H9 (cell line): Measurements from ENCODE around the gene RBX1. TPM values are rescaled to one million over a fixed set of nuclear protein-coding genes. Genes with fewer than 3 reads are reported as not detected.

ENCODE experiments used
- DNase-seq: peaks from one replicate; pipeline ENCODE4 v3.0.0-alpha.2; 2017
- H2AFZ ChIP-seq: one replicate; pipeline ENCODE4 v1.6.1; 2013; ENCODE audit warnings: mild to moderate bottlenecking, low read length, control low read depth, moderate library complexity
- H2AK5ac ChIP-seq: 2 replicates; pipeline ENCODE4 v1.6.1; 2013; ENCODE audit warnings: low read length, control low read depth, mixed read lengths; ENCODE audit not compliant: insufficient read length
- H2BK120ac ChIP-seq: one replicate; pipeline ENCODE4 v1.6.1; 2013; ENCODE audit warnings: low read depth, mild to moderate bottlenecking, low read length, control low read depth, inconsistent platforms; ENCODE audit not compliant: poor library complexity, severe bottlenecking
- H2BK12ac ChIP-seq: 2 replicates; pipeline ENCODE4 v1.6.1; 2013; ENCODE audit warnings: low read length, control low read depth, mixed read lengths, low read depth; ENCODE audit not compliant: insufficient read length
- H2BK15ac ChIP-seq: 2 replicates; pipeline ENCODE4 v1.6.1; 2013; ENCODE audit warnings: low read depth, low read length, control low read depth
- H2BK20ac ChIP-seq: one replicate; pipeline ENCODE4 v1.6.1; 2013; ENCODE audit warnings: low read depth, mild to moderate bottlenecking, low read length, control low read depth, inconsistent platforms; ENCODE audit not compliant: poor library complexity, severe bottlenecking
- H2BK5ac ChIP-seq: 2 replicates; pipeline ENCODE4 v1.6.1; 2013; ENCODE audit warnings: low read length, control low read depth, mixed read lengths; ENCODE audit not compliant: insufficient read length
- H3K14ac ChIP-seq: 2 replicates; pipeline ENCODE4 v1.6.1; 2013; ENCODE audit warnings: low read length, control low read depth; ENCODE audit not compliant: insufficient read depth
- H3K18ac ChIP-seq: 2 replicates; pipeline ENCODE4 v1.6.1; 2013; ENCODE audit warnings: low read depth, mild to moderate bottlenecking, mixed read lengths, low read length, control low read depth; ENCODE audit not compliant: insufficient read length
- H3K23ac ChIP-seq: 2 replicates; pipeline ENCODE4 v1.6.1; 2013; ENCODE audit warnings: low read length, control low read depth, mixed read lengths, low read depth; ENCODE audit not compliant: insufficient read length
- H3K23me2 ChIP-seq: 2 replicates; pipeline ENCODE4 v1.6.1; 2013; ENCODE audit warnings: low read depth, mild to moderate bottlenecking, mixed read lengths, low read length, control low read depth; ENCODE audit not compliant: insufficient read length, poor library complexity, severe bottlenecking
- H3K27ac ChIP-seq: 2 replicates; pipeline ENCODE4 v1.5.1; 2013; ENCODE audit warnings: low read length, control low read depth, mixed read lengths, low read depth; ENCODE audit not compliant: insufficient read length
- H3K27me3 ChIP-seq: 2 replicates; pipeline ENCODE4 v1.6.1; 2013; ENCODE audit warnings: low read length, control low read depth, inconsistent platforms; ENCODE audit not compliant: insufficient read depth
- H3K4ac ChIP-seq: 2 replicates; pipeline ENCODE4 v1.6.1; 2013; ENCODE audit warnings: low read depth, mild to moderate bottlenecking, control low read depth, inconsistent platforms, low read length, moderate library complexity
- H3K4me1 ChIP-seq: 2 replicates; pipeline ENCODE4 v1.6.1; 2013; ENCODE audit warnings: low read length, control low read depth, inconsistent platforms; ENCODE audit not compliant: insufficient read depth
- H3K4me2 ChIP-seq: 2 replicates; pipeline ENCODE4 v1.6.1; 2013; ENCODE audit warnings: low read length, control low read depth, mixed read lengths; ENCODE audit not compliant: insufficient read length, insufficient read depth
- H3K56ac ChIP-seq: 2 replicates; pipeline ENCODE4 v1.6.1; 2013; ENCODE audit warnings: low read depth, mild to moderate bottlenecking, mixed read lengths, low read length, control low read depth; ENCODE audit not compliant: insufficient read length
- H3K79me1 ChIP-seq: 2 replicates; pipeline ENCODE4 v1.6.1; 2013; ENCODE audit warnings: low read depth, mild to moderate bottlenecking, moderate library complexity, low read length, control low read depth, inconsistent platforms; ENCODE audit not compliant: insufficient read depth, poor library complexity, severe bottlenecking
- H3K79me2 ChIP-seq: 2 replicates; pipeline ENCODE4 v1.6.1; 2013; ENCODE audit warnings: low read length, control low read depth, inconsistent platforms; ENCODE audit not compliant: insufficient read depth
- H3K9ac ChIP-seq: 2 replicates; pipeline ENCODE4 v1.6.1; 2013; ENCODE audit warnings: low read length, control low read depth, mixed read lengths; ENCODE audit not compliant: insufficient read length; ENCODE audit errors: extremely low read depth
- H3K9me3 ChIP-seq: one replicate; pipeline ENCODE4 v1.6.1; 2013; ENCODE audit warnings: low read depth, low read length, inconsistent platforms; ENCODE audit not compliant: control insufficient read depth
- H3T11ph ChIP-seq: one replicate; pipeline ENCODE4 v1.6.1; 2013; ENCODE audit warnings: mild to moderate bottlenecking, low read length, control low read depth, inconsistent platforms
- H4K20me1 ChIP-seq: one replicate; pipeline ENCODE4 v1.6.1; 2013; ENCODE audit not compliant: control insufficient read depth, insufficient read length, insufficient read depth
- H4K5ac ChIP-seq: 2 replicates; pipeline ENCODE4 v1.6.1; 2013; ENCODE audit warnings: low read depth, mild to moderate bottlenecking, mixed read lengths, low read length, control low read depth; ENCODE audit not compliant: insufficient read length
- H4K8ac ChIP-seq: replicated peaks from 2 replicates; pipeline ENCODE4 v1.6.1; 2013; ENCODE audit warnings: low read length, control low read depth, mixed read lengths, low read depth; ENCODE audit not compliant: insufficient read length
- H4K91ac ChIP-seq: 2 replicates; pipeline ENCODE4 v1.6.1; 2013; ENCODE audit warnings: low read depth, mild to moderate bottlenecking, moderate library complexity, mixed read lengths, low read length, control low read depth; ENCODE audit not compliant: insufficient read length
- H3K27ac Mint-ChIP-seq, 3 experiments: 2 replicates in 2 of 3; 3 replicates in 1 of 3; pipeline ENCODE4 v1.8.0; 2020 to 2021; ENCODE audit warnings: mixed read lengths in 3 of 3, mild to moderate bottlenecking in 1 of 3, moderate library complexity in 1 of 3
- H3K27me3 Mint-ChIP-seq: 2 replicates; pipeline ENCODE4 v1.8.0; 2021; ENCODE audit warnings: low read depth, mild to moderate bottlenecking, moderate library complexity, mixed read lengths
- H3K36me3 Mint-ChIP-seq, 3 experiments: 2 replicates in 2 of 3; 3 replicates in 1 of 3; pipeline ENCODE4 v1.8.0; 2020 to 2021; ENCODE audit warnings: low read depth in 3 of 3, mixed read lengths in 3 of 3; ENCODE audit not compliant: insufficient read depth in 1 of 3
- H3K4me1 Mint-ChIP-seq, 2 experiments: 2 replicates each; pipeline ENCODE4 v1.8.0; 2020; ENCODE audit warnings: mixed read lengths in 2 of 2
- H3K4me3 Mint-ChIP-seq, 2 experiments: 2 replicates in 1 of 2; 3 replicates in 1 of 2; pipeline ENCODE4 v1.8.0; 2020 to 2021; ENCODE audit warnings: mild to moderate bottlenecking in 2 of 2, mixed read lengths in 2 of 2, moderate library complexity in 1 of 2
- H3K9me3 Mint-ChIP-seq, 2 experiments: 2 replicates in 1 of 2; 3 replicates in 1 of 2; pipeline ENCODE4 v1.8.0; 2020; ENCODE audit warnings: mild to moderate bottlenecking in 2 of 2, mixed read lengths in 2 of 2, moderate library complexity in 1 of 2
- CTCF ChIP-seq: fragments of 200-600 bp; sonication (generic); conservative IDR thresholded peaks from 3 replicates; pipeline ENCODE4 v1.8.0; 2021; ENCODE audit warnings: antibody characterized with exemption, mild to moderate bottlenecking
- whole genome bisulfite sequencing: extraction: QIAGEN DNeasy Blood & Tissue Kit; methylation state at CpG from one replicate; pipeline ENCODE4 v1.1.7; 2013; ENCODE audit warnings: missing lambda C conversion rate, low lambda C conversion rate, mixed read lengths; ENCODE audit not compliant: insufficient read length; ENCODE audit errors: extremely low coverage; 5-methylcytosine and 5-hydroxymethylcytosine counted together
- total RNA-seq: library from RNA; stranded (reverse); gene quantifications from 2 replicates; pipeline ENCODE4 v1.2.1, GENCODE V29; 2021

Gene RBX1
- total RNA-seq, 1 experiment from 2014 or later, result 85.6 TPM

GRCh38 chr22:41015003-41015402 lies 63.8 kb downstream of the RBX1 start:
- WGBS, result no CpG with 5 or more reads among the region's 4 CpGs
- Mint-ChIP-seq H3K4me3 (no peak overlapping the region), H3K27ac (no peak overlapping the region)

More at GRCh38 chr22:41015003-41015402, 63.8 kb downstream of the RBX1 start:
- no peaks in the 10 kb centered on the region for H3K23me2 ChIP-seq
- H4K5ac ChIP-seq, result no peak overlapping the region
- no peak overlapping the region for H3K56ac ChIP-seq
- H3K36me3 Mint-ChIP-seq, result peaks cover 0 to 15% (median 0%) of the 10 kb centered on the region in 3 experiments; a peak in 4 of 7 replicates
- no peak for TF ChIP-seq CTCF
- H2AFZ ChIP-seq, result no peak overlapping the region
- H2BK120ac ChIP-seq, result no peak overlapping the region
- no peak overlapping the region for H3K9ac ChIP-seq
- no peaks in the 10 kb centered on the region for H3K27me3 ChIP-seq
- H3K14ac ChIP-seq, result no peak overlapping the region
- no peak overlapping the region for H2BK12ac ChIP-seq
- no peak overlapping the region for H3K18ac ChIP-seq
- H2AK5ac ChIP-seq, result no peak overlapping the region
- no peak overlapping the region for H4K91ac ChIP-seq
- H3K4me1 ChIP-seq, result no peaks in the 10 kb centered on the region
- no peak overlapping the region for H4K8ac ChIP-seq
- H3K9me3 ChIP-seq, result no peaks in the 10 kb centered on the region
- DNase-seq, result no peak
- no peaks in the 10 kb centered on the region for H3K27me3 Mint-ChIP-seq
- no peak overlapping the region for H2BK20ac ChIP-seq
- no peaks in the 10 kb centered on the region; a peak in 1 of 5 replicates for H3K9me3 Mint-ChIP-seq
- H3K79me1 ChIP-seq, result no peaks in the 10 kb centered on the region
- no peak overlapping the region for H3K4me2 ChIP-seq
- H4K20me1 ChIP-seq, result no peaks in the 10 kb centered on the region
- no peak overlapping the region for H3K23ac ChIP-seq
- no peak overlapping the region for H3T11ph ChIP-seq
- H3K27ac ChIP-seq, result no peak overlapping the region
- no peak overlapping the region for H2BK15ac ChIP-seq
- no peaks in the 10 kb centered on the region for H3K79me2 ChIP-seq
- no peak overlapping the region for H3K4ac ChIP-seq
- no peak overlapping the region for H2BK5ac ChIP-seq
- peaks cover 5% of the 10 kb centered on the region in 2 experiments; a peak in 3 of 4 replicates for H3K4me1 Mint-ChIP-seq
